H9 (cell line): ENCODE measurements around the gene TMEM175. TPM values are rescaled to one million over a fixed set of nuclear protein-coding genes. Genes with fewer than 3 reads are reported as not detected.

Source experiments
- DNase-seq: peaks from one replicate; pipeline ENCODE4 v3.0.0-alpha.2; 2017
- H2AFZ ChIP-seq: one replicate; pipeline ENCODE4 v1.6.1; 2013; ENCODE audit warnings: mild to moderate bottlenecking, low read length, control low read depth, moderate library complexity
- H2AK5ac ChIP-seq: 2 replicates; pipeline ENCODE4 v1.6.1; 2013; ENCODE audit warnings: low read length, control low read depth, mixed read lengths; ENCODE audit not compliant: insufficient read length
- H2BK120ac ChIP-seq: one replicate; pipeline ENCODE4 v1.6.1; 2013; ENCODE audit warnings: low read depth, mild to moderate bottlenecking, low read length, control low read depth, inconsistent platforms; ENCODE audit not compliant: poor library complexity, severe bottlenecking
- H2BK12ac ChIP-seq: 2 replicates; pipeline ENCODE4 v1.6.1; 2013; ENCODE audit warnings: low read length, control low read depth, mixed read lengths, low read depth; ENCODE audit not compliant: insufficient read length
- H2BK15ac ChIP-seq: 2 replicates; pipeline ENCODE4 v1.6.1; 2013; ENCODE audit warnings: low read depth, low read length, control low read depth
- H2BK20ac ChIP-seq: one replicate; pipeline ENCODE4 v1.6.1; 2013; ENCODE audit warnings: low read depth, mild to moderate bottlenecking, low read length, control low read depth, inconsistent platforms; ENCODE audit not compliant: poor library complexity, severe bottlenecking
- H2BK5ac ChIP-seq: 2 replicates; pipeline ENCODE4 v1.6.1; 2013; ENCODE audit warnings: low read length, control low read depth, mixed read lengths; ENCODE audit not compliant: insufficient read length
- H3K14ac ChIP-seq: 2 replicates; pipeline ENCODE4 v1.6.1; 2013; ENCODE audit warnings: low read length, control low read depth; ENCODE audit not compliant: insufficient read depth
- H3K18ac ChIP-seq: 2 replicates; pipeline ENCODE4 v1.6.1; 2013; ENCODE audit warnings: low read depth, mild to moderate bottlenecking, mixed read lengths, low read length, control low read depth; ENCODE audit not compliant: insufficient read length
- H3K23ac ChIP-seq: 2 replicates; pipeline ENCODE4 v1.6.1; 2013; ENCODE audit warnings: low read length, control low read depth, mixed read lengths, low read depth; ENCODE audit not compliant: insufficient read length
- H3K23me2 ChIP-seq: 2 replicates; pipeline ENCODE4 v1.6.1; 2013; ENCODE audit warnings: low read depth, mild to moderate bottlenecking, mixed read lengths, low read length, control low read depth; ENCODE audit not compliant: insufficient read length, poor library complexity, severe bottlenecking
- H3K27ac ChIP-seq: 2 replicates; pipeline ENCODE4 v1.5.1; 2013; ENCODE audit warnings: low read length, control low read depth, mixed read lengths, low read depth; ENCODE audit not compliant: insufficient read length
- H3K27me3 ChIP-seq: 2 replicates; pipeline ENCODE4 v1.6.1; 2013; ENCODE audit warnings: low read length, control low read depth, inconsistent platforms; ENCODE audit not compliant: insufficient read depth
- H3K4ac ChIP-seq: 2 replicates; pipeline ENCODE4 v1.6.1; 2013; ENCODE audit warnings: low read depth, mild to moderate bottlenecking, control low read depth, inconsistent platforms, low read length, moderate library complexity
- H3K4me1 ChIP-seq: 2 replicates; pipeline ENCODE4 v1.6.1; 2013; ENCODE audit warnings: low read length, control low read depth, inconsistent platforms; ENCODE audit not compliant: insufficient read depth
- H3K4me2 ChIP-seq: 2 replicates; pipeline ENCODE4 v1.6.1; 2013; ENCODE audit warnings: low read length, control low read depth, mixed read lengths; ENCODE audit not compliant: insufficient read length, insufficient read depth
- H3K56ac ChIP-seq: 2 replicates; pipeline ENCODE4 v1.6.1; 2013; ENCODE audit warnings: low read depth, mild to moderate bottlenecking, mixed read lengths, low read length, control low read depth; ENCODE audit not compliant: insufficient read length
- H3K79me1 ChIP-seq: 2 replicates; pipeline ENCODE4 v1.6.1; 2013; ENCODE audit warnings: low read depth, mild to moderate bottlenecking, moderate library complexity, low read length, control low read depth, inconsistent platforms; ENCODE audit not compliant: insufficient read depth, poor library complexity, severe bottlenecking
- H3K79me2 ChIP-seq: 2 replicates; pipeline ENCODE4 v1.6.1; 2013; ENCODE audit warnings: low read length, control low read depth, inconsistent platforms; ENCODE audit not compliant: insufficient read depth
- H3K9ac ChIP-seq: 2 replicates; pipeline ENCODE4 v1.6.1; 2013; ENCODE audit warnings: low read length, control low read depth, mixed read lengths; ENCODE audit not compliant: insufficient read length; ENCODE audit errors: extremely low read depth
- H3K9me3 ChIP-seq: one replicate; pipeline ENCODE4 v1.6.1; 2013; ENCODE audit warnings: low read depth, low read length, inconsistent platforms; ENCODE audit not compliant: control insufficient read depth
- H3T11ph ChIP-seq: one replicate; pipeline ENCODE4 v1.6.1; 2013; ENCODE audit warnings: mild to moderate bottlenecking, low read length, control low read depth, inconsistent platforms
- H4K20me1 ChIP-seq: one replicate; pipeline ENCODE4 v1.6.1; 2013; ENCODE audit not compliant: control insufficient read depth, insufficient read length, insufficient read depth
- H4K5ac ChIP-seq: 2 replicates; pipeline ENCODE4 v1.6.1; 2013; ENCODE audit warnings: low read depth, mild to moderate bottlenecking, mixed read lengths, low read length, control low read depth; ENCODE audit not compliant: insufficient read length
- H4K8ac ChIP-seq: replicated peaks from 2 replicates; pipeline ENCODE4 v1.6.1; 2013; ENCODE audit warnings: low read length, control low read depth, mixed read lengths, low read depth; ENCODE audit not compliant: insufficient read length
- H4K91ac ChIP-seq: 2 replicates; pipeline ENCODE4 v1.6.1; 2013; ENCODE audit warnings: low read depth, mild to moderate bottlenecking, moderate library complexity, mixed read lengths, low read length, control low read depth; ENCODE audit not compliant: insufficient read length
- H3K27ac Mint-ChIP-seq, 3 experiments: 2 replicates in 2 of 3; 3 replicates in 1 of 3; pipeline ENCODE4 v1.8.0; 2020 to 2021; ENCODE audit warnings: mixed read lengths in 3 of 3, mild to moderate bottlenecking in 1 of 3, moderate library complexity in 1 of 3
- H3K27me3 Mint-ChIP-seq: 2 replicates; pipeline ENCODE4 v1.8.0; 2021; ENCODE audit warnings: low read depth, mild to moderate bottlenecking, moderate library complexity, mixed read lengths
- H3K36me3 Mint-ChIP-seq, 3 experiments: 2 replicates in 2 of 3; 3 replicates in 1 of 3; pipeline ENCODE4 v1.8.0; 2020 to 2021; ENCODE audit warnings: low read depth in 3 of 3, mixed read lengths in 3 of 3; ENCODE audit not compliant: insufficient read depth in 1 of 3
- H3K4me1 Mint-ChIP-seq, 2 experiments: 2 replicates each; pipeline ENCODE4 v1.8.0; 2020; ENCODE audit warnings: mixed read lengths in 2 of 2
- H3K4me3 Mint-ChIP-seq, 2 experiments: 2 replicates in 1 of 2; 3 replicates in 1 of 2; pipeline ENCODE4 v1.8.0; 2020 to 2021; ENCODE audit warnings: mild to moderate bottlenecking in 2 of 2, mixed read lengths in 2 of 2, moderate library complexity in 1 of 2
- H3K9me3 Mint-ChIP-seq, 2 experiments: 2 replicates in 1 of 2; 3 replicates in 1 of 2; pipeline ENCODE4 v1.8.0; 2020; ENCODE audit warnings: mild to moderate bottlenecking in 2 of 2, mixed read lengths in 2 of 2, moderate library complexity in 1 of 2
- CTCF ChIP-seq: fragments of 200-600 bp; sonication (generic); conservative IDR thresholded peaks from 3 replicates; pipeline ENCODE4 v1.8.0; 2021; ENCODE audit warnings: antibody characterized with exemption, mild to moderate bottlenecking
- WGBS: extraction: QIAGEN DNeasy Blood & Tissue Kit; methylation state at CpG from one replicate; pipeline ENCODE4 v1.1.7; 2013; ENCODE audit warnings: missing lambda C conversion rate, low lambda C conversion rate, mixed read lengths; ENCODE audit not compliant: insufficient read length; ENCODE audit errors: extremely low coverage; 5-methylcytosine and 5-hydroxymethylcytosine counted together
- total RNA-seq: library from RNA; stranded (reverse); gene quantifications from 2 replicates; pipeline ENCODE4 v1.2.1, GENCODE V29; 2021

The TMEM175 gene
- total RNA-seq, 1 experiment from 2014 or later, result 6.4 TPM

- Histone ChIP-seq H4K91ac (no peak overlapping the region), H3K9ac (no peak overlapping the region), H3K4me1 (no peaks in the 10 kb centered on the region), H4K20me1 (no peaks in the 10 kb centered on the region), H3K9me3 (no peaks in the 10 kb centered on the region), H2BK120ac (no peak overlapping the region), H2BK20ac (no peak overlapping the region), H3K4ac (no peak overlapping the region), H3T11ph (no peak overlapping the region), H2AK5ac (no peak overlapping the region), H4K5ac (no peak overlapping the region), H3K14ac (no peak overlapping the region), H3K27ac (no peak overlapping the region), H3K79me2 (no peaks in the 10 kb centered on the region), H2BK15ac (no peak overlapping the region), H3K27me3 (peaks cover 3% of the 10 kb centered on the region; the same call in 1 of the 2 replicates), H3K23ac (no peak overlapping the region), H3K23me2 (peaks cover 5% of the 10 kb centered on the region), H3K4me2 (no peak overlapping the region), H3K79me1 (no peaks in the 10 kb centered on the region), H2BK12ac (no peak overlapping the region), H3K18ac (no peak overlapping the region), H4K8ac (no peak overlapping the region), H2AFZ (no peak overlapping the region), H2BK5ac (no peak overlapping the region), H3K56ac (no peak overlapping the region)
- Mint-ChIP-seq H3K4me1 (peaks cover 0 to 2% of the 10 kb centered on the region in 2 experiments; a peak in 1 of 4 replicates), H3K27ac (no peak overlapping the region), H3K27me3 (peaks cover 21% of the 10 kb centered on the region), H3K4me3 (no peak overlapping the region), H3K36me3 (no peaks in the 10 kb centered on the region), H3K9me3 (peaks cover 5 to 8% of the 10 kb centered on the region in 2 experiments; a peak in 3 of 5 replicates)
- no peak for DNase-seq
- no CpG with 5 or more reads among the region's 17 CpGs for WGBS
- TF ChIP-seq CTCF, result no peak
These were observed 38.7 kb downstream of the TMEM175 start for GRCh38 chr4:970854-971520.
